HT1080 (cell line): ENCODE results near the gene FAM124A. TPM values are rescaled to one million over a fixed set of nuclear protein-coding genes. Genes with fewer than 3 reads are reported as not detected.
A peak's percentile ranks its signal among the peaks of the same experiment; 100 is the strongest.

Source experiments
- DNase-seq: peaks from one replicate; pipeline ENCODE4 v3.0.0-alpha.2; 2015; ENCODE audit warnings: low read depth
- total RNA-seq: library from RNA; depleted of rRNA; stranded (reverse); fragments of >200 nt; shearing (Covaris generic); gene quantifications from 2 replicates; pipeline ENCODE4 v1.2.3, GENCODE V29; 2014

FAM124A gene
- total RNA-seq, 1 experiment from 2014 or later: 1.7 TPM

GRCh38 chr13:51303882-51304281, 81.7 kb downstream of the FAM124A start:
- no peak for DNase-seq

- no peak for DNase-seq
Measured at GRCh38 chr13:51305271-51305967, 83.2 kb downstream of the FAM124A start.

- no peak for DNase-seq
Measured at GRCh38 chr13:51308781-51309180, 86.6 kb downstream of the FAM124A start.

DNA sequence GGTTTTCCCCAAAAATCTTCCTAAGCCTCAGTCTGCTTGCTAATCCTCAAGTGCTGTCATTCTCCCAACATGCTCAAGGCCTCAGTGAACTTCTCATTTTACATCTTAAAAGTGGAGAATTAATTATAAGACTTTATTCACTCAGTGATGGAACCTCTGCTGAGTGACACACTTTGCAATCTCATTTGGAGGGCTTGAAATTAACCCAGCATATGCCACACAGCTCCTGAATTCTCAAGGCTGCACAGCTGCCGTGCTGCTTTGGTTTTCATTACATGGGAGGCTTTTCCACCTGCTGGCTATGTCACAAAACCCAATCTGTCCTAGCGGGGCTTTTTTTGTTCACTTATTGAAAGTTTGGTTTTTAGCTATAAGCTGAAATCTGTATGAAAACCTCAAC, 89.0 kb downstream of the FAM124A start:
- DNase-seq: no peak

DNA sequence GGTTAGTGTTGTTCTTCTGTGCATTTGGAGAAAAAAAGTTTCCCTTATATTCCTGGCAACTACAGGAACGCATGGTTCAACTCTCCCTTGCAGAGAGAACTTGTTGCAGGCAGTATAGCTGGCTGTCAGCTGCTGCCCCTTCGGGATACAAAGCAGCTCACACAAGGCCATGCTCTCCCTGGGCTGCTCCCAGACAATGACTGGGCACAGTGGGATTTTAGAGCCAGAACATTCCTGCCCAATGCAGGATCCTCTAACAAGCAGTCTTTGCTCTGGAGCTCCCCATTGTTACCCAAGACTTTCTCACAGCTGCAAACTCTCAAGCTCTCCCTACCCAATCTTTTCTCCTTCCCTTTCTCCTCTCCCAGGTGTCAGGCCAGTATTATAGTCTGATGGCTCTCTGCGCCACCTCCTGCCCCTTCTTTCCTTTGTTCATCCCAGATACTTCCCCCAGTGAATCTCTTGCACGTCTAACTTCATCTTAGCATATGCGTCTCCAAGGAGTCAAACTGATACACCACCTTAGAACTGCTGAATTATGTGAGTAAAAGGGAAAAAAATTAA, 89.8 kb downstream of the FAM124A start:
- no peak for DNase-seq

- no peak for DNase-seq
Measured at GRCh38 chr13:51313619-51314018, 91.4 kb downstream of the FAM124A start.

DNA sequence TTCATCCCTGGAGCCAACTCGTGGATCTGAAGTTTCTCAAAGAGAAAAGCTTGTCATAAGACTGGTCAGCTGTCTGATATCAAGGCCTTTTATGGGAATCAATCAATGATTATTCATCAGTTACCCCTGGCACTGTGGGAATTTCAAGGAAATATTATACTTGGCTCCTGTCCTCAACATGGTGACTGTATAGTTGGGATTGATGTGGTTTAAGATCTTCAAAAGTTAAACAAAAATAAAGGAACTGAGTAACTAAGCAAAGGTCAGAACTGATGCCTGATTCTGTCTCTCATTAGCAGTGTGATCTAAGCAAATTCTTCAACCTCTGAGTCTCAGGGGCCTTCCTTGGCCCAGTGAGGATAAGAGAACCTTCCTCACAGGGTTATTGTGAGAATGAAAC, 95.1 kb downstream of the FAM124A start:
- DNase-seq: peak; percentile 68

DNA sequence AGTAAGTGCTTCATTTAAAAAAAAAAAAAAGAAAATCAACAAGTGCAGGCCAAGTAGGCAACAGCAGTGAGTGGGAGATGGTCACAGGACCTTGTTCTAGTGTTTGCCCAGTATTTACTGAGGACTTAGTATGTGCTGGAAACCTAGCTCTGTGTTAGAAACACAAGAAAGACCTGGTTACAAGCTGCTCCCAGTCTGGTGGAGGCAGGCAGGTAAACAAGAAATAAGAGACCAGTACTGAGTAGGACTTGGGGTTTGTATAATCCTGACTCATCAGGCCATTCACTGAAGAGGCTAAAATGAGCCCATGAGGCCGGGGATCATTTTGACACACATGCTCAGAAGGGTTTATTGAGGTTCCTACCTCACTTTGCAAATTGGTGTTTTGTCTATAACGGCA, 95.8 kb downstream of the FAM124A start:
- DNase-seq: no peak

DNA sequence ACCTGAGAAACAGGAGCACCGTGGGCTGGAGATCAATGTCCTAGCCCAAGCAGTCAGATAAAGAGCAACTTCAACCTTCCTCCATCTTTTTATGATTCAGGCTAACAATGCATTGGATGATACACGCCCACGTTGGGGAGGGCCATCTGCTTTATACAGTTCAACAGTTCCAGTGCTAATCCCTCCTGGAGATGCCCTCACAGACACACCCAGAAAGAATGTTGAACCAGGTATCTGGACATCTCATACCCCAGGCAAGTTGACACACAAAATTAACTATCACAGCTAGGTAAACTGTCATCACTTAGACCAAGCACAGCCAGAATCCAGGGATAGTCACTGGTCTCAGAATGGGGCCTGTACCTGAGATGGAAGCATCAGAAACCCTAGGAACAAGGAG, 96.7 kb downstream of the FAM124A start:
- DNase-seq: no peak

- DNase-seq: no peak
Measured at GRCh38 chr13:51321836-51322235, 99.6 kb downstream of the FAM124A start.

DNA sequence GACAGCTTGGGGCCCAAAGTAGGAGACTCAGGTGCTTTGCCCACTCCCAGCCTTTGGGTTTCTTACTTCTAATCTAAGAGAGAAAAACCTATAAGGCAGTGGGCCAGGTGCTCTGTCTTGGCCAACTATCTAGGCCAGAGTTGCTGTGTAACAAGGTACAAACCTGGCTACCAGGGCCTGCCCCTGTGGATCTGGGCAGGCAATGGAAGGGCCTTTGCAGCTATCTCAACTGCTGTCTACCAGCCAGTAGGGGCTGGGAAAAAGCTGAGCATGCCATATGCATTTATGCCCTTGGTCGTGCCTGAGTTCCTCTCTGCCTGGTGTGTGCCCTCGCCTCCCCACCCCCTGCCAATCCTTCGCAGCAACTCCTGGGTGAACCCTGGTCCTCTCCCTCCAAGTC, 100.6 kb downstream of the FAM124A start:
- no peak for DNase-seq

DNA sequence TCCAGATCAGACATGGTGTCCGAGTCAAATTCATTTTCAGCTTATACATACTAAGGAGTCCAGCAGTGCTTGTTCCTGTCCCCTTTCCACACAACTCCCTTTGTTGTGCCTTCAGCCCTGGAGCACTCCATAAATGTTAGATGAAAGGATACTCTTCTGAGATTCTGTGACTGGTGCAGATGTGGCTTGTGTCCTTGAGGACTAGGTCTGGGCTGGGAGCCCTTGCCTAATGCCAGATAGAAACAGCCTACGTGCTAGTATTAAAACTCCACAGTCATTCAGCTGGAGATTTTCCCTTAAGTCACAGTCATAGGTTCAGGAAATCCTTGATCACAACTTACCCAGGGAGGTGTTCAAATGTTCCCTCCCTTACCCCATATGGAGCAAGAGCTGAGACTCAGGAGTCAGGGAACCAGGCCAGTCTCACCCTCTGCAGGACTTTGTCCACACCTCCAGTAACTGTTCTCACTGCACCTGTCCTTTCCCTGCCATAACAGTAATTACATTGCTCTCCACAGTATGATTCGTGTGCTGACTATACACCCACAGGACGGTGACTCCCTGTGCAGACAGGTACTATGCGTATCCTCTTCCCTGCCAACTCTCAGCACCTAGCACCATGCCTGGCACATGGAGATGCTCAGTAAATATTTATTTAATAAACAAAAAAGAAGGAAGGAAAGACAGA, 101.8 kb downstream of the FAM124A start:
- DNase-seq: no peak

DNA sequence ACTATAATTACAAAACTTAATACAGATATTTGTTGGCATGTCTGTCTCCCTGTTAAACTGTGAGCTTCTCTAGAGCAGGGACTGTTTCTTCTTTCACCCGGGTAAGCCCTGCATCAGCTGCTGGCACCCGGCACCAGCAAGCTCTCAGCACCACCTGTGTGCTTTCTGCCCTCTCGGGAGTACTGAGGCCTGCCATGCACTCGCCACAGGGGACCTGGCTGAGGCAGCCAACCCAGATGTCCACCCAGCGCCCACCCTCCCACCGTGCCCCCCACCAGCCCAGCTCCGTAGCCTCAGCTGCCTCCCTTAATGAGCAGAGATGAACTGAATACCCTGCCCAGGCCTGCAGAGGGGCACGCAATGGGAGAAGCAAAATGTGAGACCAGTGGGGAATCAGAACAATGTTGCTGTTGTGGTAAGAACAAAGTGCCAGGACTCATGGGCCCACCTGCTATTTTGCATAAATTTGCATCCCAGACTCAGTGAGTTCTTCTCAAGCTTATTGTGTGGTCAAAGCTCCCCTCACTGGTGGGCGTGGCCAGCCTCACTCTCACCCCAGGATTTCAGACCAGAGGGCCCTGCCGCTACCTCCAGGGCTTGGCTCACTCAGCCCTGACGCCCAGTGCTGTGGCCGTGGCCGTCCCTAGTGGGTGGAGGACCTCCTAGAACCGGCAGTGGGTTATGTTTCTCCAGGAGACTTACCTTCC, 102.7 kb downstream of the FAM124A start:
- no peak for DNase-seq

GRCh38 chr13:51325837-51326236, 103.6 kb downstream of the FAM124A start:
- no peak for DNase-seq

DNA sequence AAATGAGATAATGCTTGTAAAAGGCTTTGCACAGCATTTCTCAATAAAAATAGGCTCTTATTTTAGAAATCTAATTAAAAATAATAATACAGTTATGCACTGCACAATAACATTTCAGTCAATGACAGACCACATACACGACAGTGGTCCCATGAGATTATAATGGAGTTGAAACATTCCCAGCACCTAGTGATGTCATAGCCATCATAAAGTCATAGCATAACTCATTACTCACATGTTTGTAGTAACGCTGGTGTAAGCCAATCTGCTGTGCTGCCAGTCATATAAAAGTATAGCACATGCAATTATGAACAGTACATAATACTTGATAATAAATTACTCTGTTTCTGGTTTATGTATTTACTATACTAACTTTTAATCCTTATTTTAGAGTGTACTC, 104.6 kb downstream of the FAM124A start:
- DNase-seq: no peak

DNA sequence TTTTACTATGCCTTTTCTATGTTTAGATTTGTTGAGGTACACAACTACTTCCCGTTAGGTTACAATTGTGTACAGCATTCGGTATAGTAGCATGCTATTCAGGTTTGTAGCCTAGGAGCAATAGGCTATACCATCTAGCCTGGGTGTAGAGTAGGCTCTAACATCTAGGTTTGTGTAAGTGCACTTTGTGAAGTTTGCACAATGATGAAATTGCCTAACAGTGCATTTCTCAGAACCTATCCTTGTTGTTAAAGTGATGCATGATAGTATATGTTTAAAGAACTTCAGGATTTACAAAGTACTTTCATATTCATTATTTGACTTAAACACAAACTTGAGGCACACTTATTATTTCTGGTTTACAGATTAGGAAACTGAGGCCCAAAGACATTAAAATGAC, 105.8 kb downstream of the FAM124A start:
- no peak for DNase-seq

GRCh38 chr13:51328488-51328887, 106.3 kb downstream of the FAM124A start:
- no peak for DNase-seq

- no peak for DNase-seq
Measured at GRCh38 chr13:51329606-51330005, 107.4 kb downstream of the FAM124A start.

DNA sequence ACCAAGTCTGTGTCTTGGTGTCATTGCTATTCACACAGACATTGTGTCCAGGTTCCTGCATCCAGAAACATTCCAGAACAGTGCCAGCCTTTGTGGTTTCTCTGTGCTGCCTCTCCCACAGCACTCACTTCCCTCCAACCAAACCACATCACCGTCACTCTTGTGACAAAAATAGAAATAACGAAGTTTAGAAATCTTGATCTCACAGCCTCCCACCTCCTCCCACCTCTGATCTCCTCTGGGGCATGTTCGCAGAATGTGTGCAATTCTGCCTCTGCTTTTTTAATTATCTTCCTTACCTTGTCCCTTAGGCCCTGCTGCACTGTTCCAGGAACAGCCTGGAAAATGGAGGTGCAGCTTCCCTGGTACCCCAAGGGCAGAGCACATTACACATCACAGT, 108.6 kb downstream of the FAM124A start:
- DNase-seq: peak; percentile 93

DNA sequence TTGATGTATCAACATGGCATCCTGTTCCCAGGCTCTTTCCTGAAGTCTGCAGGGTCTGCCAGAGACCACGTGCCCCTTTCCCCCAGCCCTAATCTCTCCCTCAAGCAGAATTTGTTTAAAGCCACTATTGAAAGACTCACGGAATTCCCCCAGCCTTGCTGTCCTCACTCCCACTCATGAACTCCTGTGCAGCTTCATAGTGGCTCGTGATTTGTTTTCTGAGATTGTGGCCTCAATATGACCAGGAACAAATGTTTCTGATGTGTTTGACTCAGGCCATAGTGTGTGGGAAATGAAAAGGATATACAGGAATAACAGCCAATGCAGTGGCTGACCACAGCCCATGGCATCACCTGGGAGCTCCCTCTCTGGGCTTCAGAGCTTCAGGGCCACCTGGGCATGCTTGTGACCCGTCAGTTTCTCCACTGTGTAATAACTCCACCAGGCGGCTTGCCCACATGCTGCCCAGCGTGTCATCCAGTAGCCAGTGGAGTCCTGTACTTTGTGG, 109.2 kb downstream of the FAM124A start:
- peak; percentile 29 for DNase-seq

GRCh38 chr13:51332566-51333361, 110.6 kb downstream of the FAM124A start:
- DNase-seq: no peak
